Keratinocyte (primary cell): ENCODE measurements around the gene GTPBP1. TPM values are rescaled to one million over a fixed set of nuclear protein-coding genes. Genes with fewer than 3 reads are reported as not detected.

Experiments
- DNase-seq: peaks from one replicate; pipeline ENCODE4 v3.0.0-alpha.2; 2011; ENCODE audit warnings: low read depth, missing footprints, low spot score
- FAIRE-seq: peaks from 2 replicates; lab custom pipeline; 2011; peaks lifted over from hg19 to GRCh38; lab: Jason Lieb, UNC
- H2AFZ ChIP-seq: 2 replicates; pipeline ENCODE4 v1.6.0; 2012; ENCODE audit warnings: low read length, control low read depth, inconsistent platforms; ENCODE audit not compliant: control insufficient read depth
- H3K27ac ChIP-seq: 2 replicates; pipeline ENCODE4 v1.5.1; 2011; ENCODE audit warnings: low read length; ENCODE audit not compliant: control insufficient read depth, insufficient read depth
- H3K27me3 ChIP-seq: 3 replicates; pipeline ENCODE4 v1.6.0; 2011; ENCODE audit warnings: low read length; ENCODE audit not compliant: control insufficient read depth, insufficient read depth; ENCODE audit errors: extremely low read depth
- H3K36me3 ChIP-seq, 2 experiments: 2 replicates in 1 of 2; 3 replicates in 1 of 2; pipeline ENCODE4 v1.5.1; 2011; ENCODE audit warnings: low read length in 2 of 2, mild to moderate bottlenecking in 1 of 2; ENCODE audit not compliant: control insufficient read depth in 2 of 2, insufficient read depth in 2 of 2; ENCODE audit errors: extremely low read depth in 1 of 2
- H3K4me1 ChIP-seq: 3 replicates; pipeline ENCODE4 v1.5.1; 2011; ENCODE audit warnings: low read length; ENCODE audit not compliant: control insufficient read depth, insufficient read depth; ENCODE audit errors: extremely low read depth
- H3K4me2 ChIP-seq: 3 replicates; pipeline ENCODE4 v1.6.0; 2011; ENCODE audit warnings: low read depth, low read length; ENCODE audit not compliant: control insufficient read depth, insufficient read depth; ENCODE audit errors: extremely low read depth
- H3K4me3 ChIP-seq, 3 experiments: fragments of 200-600 bp in 1 of 3; sonication (generic) in 1 of 3; 2 replicates in 2 of 3; 3 replicates in 1 of 3; pipeline ENCODE4 v1.5.1; 2011 to 2016; ENCODE audit warnings: low read length in 3 of 3, mild to moderate bottlenecking in 3 of 3, control low read depth in 2 of 3, inconsistent platforms in 1 of 3, low read depth in 1 of 3, mixed read lengths in 1 of 3, mixed run types in 1 of 3, moderate library complexity in 1 of 3; ENCODE audit not compliant: control insufficient read depth in 2 of 3, insufficient read depth in 2 of 3; ENCODE audit errors: extremely low read depth in 1 of 3
- H3K79me2 ChIP-seq: 2 replicates; pipeline ENCODE4 v1.6.0; 2012; ENCODE audit warnings: low read length; ENCODE audit not compliant: control insufficient read depth, insufficient read depth
- H3K9ac ChIP-seq: 3 replicates; pipeline ENCODE4 v1.6.0; 2011; ENCODE audit warnings: low read length; ENCODE audit not compliant: control insufficient read depth, insufficient read depth; ENCODE audit errors: extremely low read depth
- H3K9me1 ChIP-seq: 3 replicates; pipeline ENCODE4 v1.6.0; 2011; ENCODE audit warnings: low read length; ENCODE audit not compliant: control insufficient read depth, insufficient read depth; ENCODE audit errors: extremely low read depth
- H3K9me3 ChIP-seq: 2 replicates; pipeline ENCODE4 v1.5.1; 2012; ENCODE audit warnings: low read depth, low read length; ENCODE audit not compliant: control insufficient read depth
- H4K20me1 ChIP-seq: 3 replicates; pipeline ENCODE4 v1.6.0; 2011; ENCODE audit warnings: low read length; ENCODE audit not compliant: control insufficient read depth, insufficient read depth; ENCODE audit errors: extremely low read depth
- CTCF ChIP-seq, 3 experiments: IDR thresholded peaks in 1 of 3; conservative IDR thresholded peaks in 1 of 3; optimal IDR thresholded peaks in 1 of 3; 2 replicates in 2 of 3; 3 replicates in 1 of 3; pipeline versions ENCODE3 to v1.5.1; 2011; ENCODE audit warnings: low read length in 3 of 3, mild to moderate bottlenecking in 3 of 3, moderate library complexity in 2 of 3, control low read depth in 1 of 3, inconsistent platforms in 1 of 3; ENCODE audit not compliant: insufficient read depth in 2 of 3; ENCODE audit errors: extremely low read depth in 1 of 3
- EZH2 ChIP-seq: IDR thresholded peaks from one replicate; pipeline ENCODE4 v1.6.1; 2012; ENCODE audit warnings: inconsistent platforms, mild to moderate bottlenecking, low read length, moderate library complexity
- dilution Hi-C: fragments of 300-500 bp; cut with MboI; formaldehyde crosslinking; loops from one replicate; pipeline ENCODE4 v1.7.0; 2020; ENCODE audit warnings: low sequenced_read_pairs; ENCODE audit not compliant: extremely low pct_ligation_motif_present
- polyA plus RNA-seq, 5 experiments: library from polyadenylated mRNA; depleted of rRNA in 3 of 5; stranded (reverse) in 3 of 5; stranded (forward) in 1 of 5; unstranded in 1 of 5; fragments of >200 nt; gene quantifications; 1 replicate in 1 of 5; 2 replicates in 3 of 5; 3 replicates in 1 of 5; pipeline versions ENCODE4 v1.2.1 to v1.2.3, GENCODE V29; 2011 to 2012; ENCODE audit warnings: missing spikeins in 2 of 5, low read depth in 1 of 5, low replicate concordance in 1 of 5

Gene GTPBP1
- polyA plus RNA-seq, 1 donor (not counting 4 experiments of a cell fraction or from before 2014, with no cell fraction given): 16.3 TPM

GRCh38 chr22:38770257-38770949 lies 64.7 kb downstream of the GTPBP1 start:
- Histone ChIP-seq H3K36me3 (no peaks in the 10 kb centered on the region), H3K79me2 (no peaks in the 10 kb centered on the region), H3K27ac (no peak overlapping the region), H2AFZ (no peak overlapping the region), H3K27me3 (peaks cover 8% of the 10 kb centered on the region), H3K4me3 (no peak overlapping the region), H4K20me1 (peaks cover 7% of the 10 kb centered on the region), H3K4me1 (peaks cover 13% of the 10 kb centered on the region), H3K9me1 (no peaks in the 10 kb centered on the region), H3K4me2 (no peak overlapping the region), H3K9me3 (no peaks in the 10 kb centered on the region), H3K9ac (no peak overlapping the region)
- dilution Hi-C loops: no loop called here
- TF ChIP-seq EZH2 (no peak), CTCF (optimal IDR thresholded peaks at IDR 0.05 in 1 of 3, IDR thresholded peaks at IDR 0.05 in 1 of 3, conservative IDR thresholded peaks at IDR 0.05 in 1 of 3; ENCODE audit: extremely low read depth in 1 of 3, insufficient read depth in 2 of 3, low read length in 3 of 3) (no peak)
- DNase-seq: no peak
- FAIRE-seq: no peak

GRCh38 chr22:38772623-38772873 lies 66.8 kb downstream of the GTPBP1 start:
- peaks cover 16% of the 10 kb centered on the region for H3K4me1 ChIP-seq
- TF ChIP-seq CTCF (optimal IDR thresholded peaks at IDR 0.05 in 1 of 3, IDR thresholded peaks at IDR 0.05 in 1 of 3, conservative IDR thresholded peaks at IDR 0.05 in 1 of 3; ENCODE audit: extremely low read depth in 1 of 3, insufficient read depth in 2 of 3, low read length in 3 of 3) (no peak), EZH2 (no peak)
- no peak overlapping the region for H3K9ac ChIP-seq
- DNase-seq (no peak), FAIRE-seq (no peak)
- dilution Hi-C loops: no loop called here
- no peaks in the 10 kb centered on the region for H3K9me1 ChIP-seq
- no peak overlapping the region for H2AFZ ChIP-seq
- H3K9me3 ChIP-seq: no peaks in the 10 kb centered on the region
- peaks cover 2% of the 10 kb centered on the region for H3K27me3 ChIP-seq
- H3K79me2 ChIP-seq: no peaks in the 10 kb centered on the region
- H4K20me1 ChIP-seq: peaks cover 3% of the 10 kb centered on the region
- H3K36me3 ChIP-seq: no peaks in the 10 kb centered on the region
- H3K27ac ChIP-seq: no peak overlapping the region
- no peak overlapping the region for H3K4me3 ChIP-seq
- H3K4me2 ChIP-seq: no peak overlapping the region
